Mesendoderm (in vitro differentiated cells): Measurements from ENCODE around the gene CDH23.

Experiments used
- DNase-seq: peaks from one replicate; pipeline ENCODE4 v3.0.0; 2013
- H2AK5ac ChIP-seq: 2 replicates; pipeline ENCODE4 v1.6.1; 2013; ENCODE audit warnings: low read length, inconsistent platforms
- H2BK120ac ChIP-seq: 2 replicates; pipeline ENCODE4 v1.6.1; 2013; ENCODE audit warnings: low read depth, mild to moderate bottlenecking, low read length, moderate library complexity, mixed read lengths
- H2BK15ac ChIP-seq: replicated peaks from 2 replicates; pipeline ENCODE4 v1.6.1; 2013; ENCODE audit warnings: low read depth, mild to moderate bottlenecking, moderate library complexity
- H2BK5ac ChIP-seq: 2 replicates; pipeline ENCODE4 v1.6.1; 2013; ENCODE audit warnings: low read length, inconsistent platforms
- H3K18ac ChIP-seq: 2 replicates; pipeline ENCODE4 v1.6.1; 2013; ENCODE audit warnings: mild to moderate bottlenecking, low read length, mixed read lengths
- H3K23ac ChIP-seq: one replicate; pipeline ENCODE4 v1.6.1; 2013; ENCODE audit warnings: low read length
- H3K27ac ChIP-seq: 2 replicates; pipeline ENCODE4 v1.5.1; 2013; ENCODE audit warnings: low read depth, mild to moderate bottlenecking, inconsistent platforms, low read length, moderate library complexity
- H3K27me3 ChIP-seq: 2 replicates; pipeline ENCODE4 v1.6.1; 2013; ENCODE audit warnings: low read length, control low read depth, mild to moderate bottlenecking, inconsistent platforms; ENCODE audit not compliant: insufficient read depth, poor library complexity
- H3K36me3 ChIP-seq: 2 replicates; pipeline ENCODE4 v1.6.1; 2013; ENCODE audit warnings: low read length, inconsistent platforms; ENCODE audit not compliant: control insufficient read depth, insufficient read depth
- H3K4ac ChIP-seq: one replicate; pipeline ENCODE4 v1.6.1; 2013; ENCODE audit warnings: low read depth, mild to moderate bottlenecking, low read length, moderate library complexity
- H3K4me1 ChIP-seq: 2 replicates; pipeline ENCODE4 v1.6.1; 2013; ENCODE audit warnings: low read depth, low read length, inconsistent platforms; ENCODE audit not compliant: control insufficient read depth
- H3K4me2 ChIP-seq: 2 replicates; pipeline ENCODE4 v1.6.1; 2013; ENCODE audit warnings: low read length
- H3K4me3 ChIP-seq: 2 replicates; pipeline ENCODE4 v1.5.1; 2013; ENCODE audit warnings: mild to moderate bottlenecking, low read length
- H3K56ac ChIP-seq: one replicate; pipeline ENCODE4 v1.6.1; 2013; ENCODE audit warnings: low read length
- H3K79me1 ChIP-seq: 2 replicates; pipeline ENCODE4 v1.6.1; 2013; ENCODE audit warnings: low read length, inconsistent platforms
- H3K79me2 ChIP-seq: 2 replicates; pipeline ENCODE4 v1.6.1; 2013; ENCODE audit warnings: mild to moderate bottlenecking, low read length; ENCODE audit not compliant: control insufficient read depth, insufficient read depth
- H3K9ac ChIP-seq: 2 replicates; pipeline ENCODE4 v1.6.1; 2013; ENCODE audit warnings: low read length, inconsistent platforms
- H4K5ac ChIP-seq: one replicate; pipeline ENCODE4 v1.6.1; 2013; ENCODE audit warnings: low read length
- H4K8ac ChIP-seq: one replicate; pipeline ENCODE4 v1.6.1; 2013; ENCODE audit warnings: low read depth, mild to moderate bottlenecking, control low read depth, low read length, moderate library complexity
- WGBS: extraction: QIAGEN DNeasy Blood & Tissue Kit; methylation state at CpG from one replicate; pipeline ENCODE4 v1.1.7; 2013; ENCODE audit warnings: low lambda C conversion rate, missing lambda C conversion rate; ENCODE audit not compliant: insufficient coverage; ENCODE audit errors: extremely low coverage; 5-methylcytosine and 5-hydroxymethylcytosine counted together

The CDH23 gene

GRCh38 chr10:71827852-71828251 lies 431.1 kb downstream of the CDH23 start:
- Histone ChIP-seq H4K8ac (no peak overlapping the region), H2BK5ac (no peak overlapping the region), H3K79me2 (peaks cover 5% of the 10 kb centered on the region), H3K4me1 (no peaks in the 10 kb centered on the region), H3K23ac (no peak overlapping the region), H3K79me1 (peaks cover 8% of the 10 kb centered on the region), H3K27me3 (no peaks in the 10 kb centered on the region), H3K4me2 (no peak overlapping the region), H4K5ac (no peak overlapping the region), H2BK120ac (no peak overlapping the region), H3K9ac (no peak overlapping the region), H3K18ac (no peak overlapping the region), H2BK15ac (no peak overlapping the region), H3K4ac (no peak overlapping the region), H3K36me3 (peaks cover 22% of the 10 kb centered on the region), H2AK5ac (no peak overlapping the region), H3K56ac (no peak overlapping the region), H3K4me3 (no peak overlapping the region), H3K27ac (no peak overlapping the region)
- WGBS = no CpG with 5 or more reads among the region's 6 CpGs
- DNase-seq = no peak

- DNase-seq = no peak
- H3K4me1 ChIP-seq = no peaks in the 10 kb centered on the region
- H4K5ac ChIP-seq = no peak overlapping the region
- peaks cover 18% of the 10 kb centered on the region for H3K36me3 ChIP-seq
- H3K9ac ChIP-seq = no peak overlapping the region
- H2AK5ac ChIP-seq = no peak overlapping the region
- H3K18ac ChIP-seq = no peak overlapping the region
- no peak overlapping the region for H2BK120ac ChIP-seq
- no CpG with 5 or more reads among the region's 7 CpGs for WGBS
- no peak overlapping the region for H3K23ac ChIP-seq
- no peak overlapping the region for H2BK5ac ChIP-seq
- no peak overlapping the region for H3K4me3 ChIP-seq
- no peaks in the 10 kb centered on the region for H3K27me3 ChIP-seq
- H3K79me2 ChIP-seq = peaks cover 12% of the 10 kb centered on the region
- H4K8ac ChIP-seq = no peak overlapping the region
- H3K4me2 ChIP-seq = no peak overlapping the region
- H3K56ac ChIP-seq = no peak overlapping the region
- no peak overlapping the region for H3K4ac ChIP-seq
- H2BK15ac ChIP-seq = no peak overlapping the region
- no peak overlapping the region for H3K27ac ChIP-seq
- peaks cover 12% of the 10 kb centered on the region for H3K79me1 ChIP-seq
Measured at GRCh38 chr10:71828702-71829101, 432.0 kb downstream of the CDH23 start.

GRCh38 chr10:71829171-71829570 lies 432.5 kb downstream of the CDH23 start:
- H3K23ac ChIP-seq = no peak overlapping the region
- DNase-seq = no peak
- H3K9ac ChIP-seq = no peak overlapping the region
- H2BK15ac ChIP-seq = no peak overlapping the region
- H2BK120ac ChIP-seq = no peak overlapping the region
- no peak overlapping the region for H4K5ac ChIP-seq
- no peaks in the 10 kb centered on the region for H3K4me1 ChIP-seq
- peaks cover 17% of the 10 kb centered on the region for H3K79me1 ChIP-seq
- no peak overlapping the region for H2BK5ac ChIP-seq
- H3K18ac ChIP-seq = no peak overlapping the region
- no peak overlapping the region for H3K27ac ChIP-seq
- no peak overlapping the region for H3K4me3 ChIP-seq
- no CpG with 5 or more reads among the region's 5 CpGs for WGBS
- H2AK5ac ChIP-seq = no peak overlapping the region
- no peak overlapping the region for H3K56ac ChIP-seq
- H3K79me2 ChIP-seq = peaks cover 16% of the 10 kb centered on the region
- no peak overlapping the region for H3K4ac ChIP-seq
- H3K27me3 ChIP-seq = no peaks in the 10 kb centered on the region
- no peak overlapping the region for H3K4me2 ChIP-seq
- peaks cover 17% of the 10 kb centered on the region for H3K36me3 ChIP-seq
- no peak overlapping the region for H4K8ac ChIP-seq

DNA sequence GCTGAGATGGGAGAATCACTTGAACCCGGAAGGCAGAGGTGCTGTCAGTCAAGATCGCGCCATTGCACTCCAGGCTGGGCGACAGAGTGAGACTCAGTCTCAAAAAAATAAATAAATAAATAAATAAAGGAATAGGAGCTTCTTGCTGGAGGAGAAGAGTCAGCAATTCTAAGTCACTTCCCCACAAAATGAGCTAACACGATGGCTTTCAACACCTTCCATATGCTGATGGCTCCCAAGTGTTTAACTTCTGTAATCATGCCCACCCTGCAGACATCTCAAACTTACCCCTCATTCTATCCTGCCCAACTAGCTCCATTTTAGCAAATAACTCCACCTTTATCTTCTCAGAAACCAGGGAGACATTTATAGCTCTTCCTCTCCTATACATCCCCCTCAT lies 433.2 kb downstream of the CDH23 start:
- WGBS = no CpG with 5 or more reads among the region's 5 CpGs
- Histone ChIP-seq H3K79me2 (peaks cover 20% of the 10 kb centered on the region), H4K8ac (no peak overlapping the region), H2AK5ac (no peak overlapping the region), H3K27me3 (no peaks in the 10 kb centered on the region), H3K4me3 (no peak overlapping the region), H3K27ac (no peak overlapping the region), H2BK5ac (no peak overlapping the region), H3K36me3 (peaks cover 16% of the 10 kb centered on the region), H3K18ac (no peak overlapping the region), H3K4me2 (no peak overlapping the region), H3K79me1 (peaks cover 20% of the 10 kb centered on the region), H3K4me1 (no peaks in the 10 kb centered on the region), H3K56ac (no peak overlapping the region), H2BK120ac (no peak overlapping the region), H3K4ac (no peak overlapping the region), H4K5ac (no peak overlapping the region), H3K23ac (no peak overlapping the region), H2BK15ac (no peak overlapping the region), H3K9ac (no peak overlapping the region)
- no peak for DNase-seq

DNA sequence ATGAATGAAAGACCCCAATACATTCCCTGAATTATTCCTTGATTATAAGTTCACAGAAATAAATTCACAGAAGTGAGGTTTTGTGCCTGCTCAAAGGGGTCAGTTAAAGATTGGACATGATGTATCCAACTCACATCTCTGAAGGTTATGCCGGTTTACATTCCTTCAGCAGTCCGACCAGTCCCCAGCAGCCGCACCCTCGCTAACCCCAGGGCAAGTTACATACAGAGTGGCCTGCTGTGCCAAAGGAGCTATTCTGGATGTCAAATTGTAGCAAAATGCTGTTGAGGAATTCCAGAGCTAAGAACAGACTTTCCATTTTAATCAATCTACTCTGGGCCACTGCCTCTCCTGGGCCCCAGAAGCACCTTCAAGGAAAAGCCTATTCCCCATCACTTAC lies 434.0 kb downstream of the CDH23 start:
- H3K36me3 ChIP-seq = peaks cover 14% of the 10 kb centered on the region
- no peaks in the 10 kb centered on the region for H3K27me3 ChIP-seq
- H3K4me2 ChIP-seq = no peak overlapping the region
- H3K56ac ChIP-seq = no peak overlapping the region
- H3K23ac ChIP-seq = no peak overlapping the region
- H3K4me1 ChIP-seq = no peaks in the 10 kb centered on the region
- H3K4me3 ChIP-seq = no peak overlapping the region
- H3K9ac ChIP-seq = no peak overlapping the region
- H3K27ac ChIP-seq = no peak overlapping the region
- no CpG with 5 or more reads among the region's 4 CpGs for whole genome bisulfite sequencing
- no peak overlapping the region for H2AK5ac ChIP-seq
- peaks cover 20% of the 10 kb centered on the region for H3K79me1 ChIP-seq
- no peak overlapping the region for H2BK120ac ChIP-seq
- H3K18ac ChIP-seq = no peak overlapping the region
- no peak overlapping the region for H3K4ac ChIP-seq
- no peak overlapping the region for H2BK5ac ChIP-seq
- no peak overlapping the region for H2BK15ac ChIP-seq
- no peak overlapping the region for H4K5ac ChIP-seq
- no peak for DNase-seq
- peaks cover 23% of the 10 kb centered on the region for H3K79me2 ChIP-seq
- no peak overlapping the region for H4K8ac ChIP-seq
